DMS53 treated with DMSO at 0.1 percent for 48 hours (cell line): ENCODE results near the gene F2.

Experiments used
- DNase-seq: peaks from one replicate; lab custom pipeline; 2025; ENCODE audit not compliant: unreplicated experiment; lab: John Stamatoyannopoulos, UW

F2 gene

DNA sequence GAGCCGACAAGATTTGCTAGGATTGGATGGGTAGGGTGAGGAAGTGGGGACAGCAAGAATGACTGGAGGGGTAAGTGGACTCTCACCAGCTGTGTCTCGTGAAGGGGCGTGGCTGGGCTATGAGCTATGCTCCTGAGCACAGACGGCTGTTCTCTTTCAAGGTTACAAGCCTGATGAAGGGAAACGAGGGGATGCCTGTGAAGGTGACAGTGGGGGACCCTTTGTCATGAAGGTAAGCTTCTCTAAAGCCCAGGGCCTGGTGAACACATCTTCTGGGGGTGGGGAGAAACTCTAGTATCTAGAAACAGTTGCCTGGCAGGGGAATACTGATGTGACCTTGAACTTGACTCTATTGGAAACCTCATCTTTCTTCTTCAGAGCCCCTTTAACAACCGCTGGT is 19.9 kb downstream of the F2 start:
- no peak for DNase-seq

DNA sequence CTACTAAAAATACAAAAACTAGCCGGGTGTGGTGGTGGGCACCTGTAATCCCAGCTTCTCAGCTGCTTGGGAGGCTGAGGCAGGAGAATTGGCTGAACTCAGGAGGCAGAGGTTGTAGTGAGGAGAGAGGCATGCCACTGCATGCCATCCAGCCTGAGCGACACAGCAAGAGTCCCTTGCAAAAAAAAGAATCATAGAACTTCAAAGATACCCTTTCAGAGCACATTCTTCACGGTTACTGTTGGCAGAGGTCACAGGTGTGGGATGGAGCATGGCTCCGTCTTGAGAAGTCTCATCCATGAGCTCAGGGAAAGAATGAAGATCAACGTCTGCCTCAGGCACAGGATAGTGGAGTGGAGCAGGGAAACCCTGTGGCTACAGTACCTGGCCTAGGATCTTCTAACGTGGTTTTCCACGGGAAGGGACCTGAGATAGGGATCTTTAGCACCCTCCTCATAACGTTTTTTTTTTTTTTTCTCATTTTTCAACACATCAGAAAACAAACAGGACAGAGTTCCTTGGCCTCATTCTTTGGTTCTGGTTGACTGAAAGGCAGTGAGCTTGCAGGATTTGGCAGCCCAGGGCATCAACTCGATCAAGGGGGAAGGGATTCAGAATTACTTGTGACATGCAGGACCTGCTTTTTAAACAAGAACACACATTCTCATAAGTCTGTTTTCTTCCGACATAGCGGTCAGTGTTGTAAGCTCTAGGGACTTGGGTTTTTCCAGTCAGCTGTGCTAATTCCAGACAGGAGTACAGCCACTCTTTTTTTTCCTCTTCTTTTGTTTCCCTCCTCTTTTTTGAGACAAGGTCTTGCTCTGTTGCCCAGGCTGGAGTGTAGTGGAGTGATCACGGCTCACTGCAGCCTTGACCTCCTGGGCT is 22.8 kb downstream of the F2 start:
- DNase-seq = no peak

DNA sequence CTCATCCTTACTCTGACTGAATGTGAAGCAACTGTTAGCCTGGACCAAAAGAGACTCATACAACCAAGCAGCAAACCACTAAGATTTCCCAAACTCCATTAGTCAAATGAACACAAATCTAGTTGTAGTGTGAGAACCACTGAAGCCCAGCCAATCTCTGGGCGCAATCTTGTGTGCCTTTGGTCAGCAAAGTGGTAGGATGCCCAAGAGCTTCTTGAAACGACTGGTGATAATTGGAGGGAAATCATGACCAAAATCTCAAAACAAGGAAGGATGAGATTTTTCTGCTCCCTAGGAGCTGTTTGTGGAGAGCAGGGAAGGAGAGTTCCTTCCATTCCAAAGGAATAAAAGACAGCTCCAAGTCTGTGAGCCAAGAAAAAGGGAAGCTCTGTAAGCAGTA is 24.0 kb downstream of the F2 start:
- no peak for DNase-seq

DNA sequence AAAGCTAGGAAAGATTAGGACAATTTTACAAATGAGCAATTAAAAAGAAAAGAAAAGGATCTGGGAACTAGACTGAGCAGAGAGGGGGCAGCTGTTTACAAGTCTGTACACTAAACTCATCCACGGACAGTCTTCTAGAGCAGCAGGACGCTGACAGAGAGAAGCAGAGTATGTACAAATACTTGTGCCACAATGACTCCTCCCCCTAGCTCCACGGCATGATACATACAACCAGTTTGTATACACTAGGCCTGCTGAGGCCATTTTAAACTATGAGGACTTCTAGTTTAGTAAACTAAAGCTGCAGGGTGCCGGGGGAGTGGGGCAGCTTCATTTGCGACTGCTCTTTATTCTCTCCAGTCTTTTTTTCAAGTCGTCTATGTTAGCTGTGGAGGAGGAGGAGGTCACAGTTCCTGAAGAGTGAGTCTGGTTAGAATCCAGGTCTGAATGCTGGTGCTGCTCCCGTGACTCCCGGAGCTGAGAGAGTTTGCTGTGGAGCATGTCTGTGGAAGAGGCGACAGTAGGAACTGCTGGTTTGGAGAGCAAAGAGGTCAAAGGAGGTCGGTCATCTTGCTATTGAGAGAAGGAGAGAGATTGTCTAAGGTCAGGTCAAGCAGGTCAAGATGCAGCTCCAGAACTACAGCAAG is 24.8 kb downstream of the F2 start:
- DNase-seq = no peak

DNA sequence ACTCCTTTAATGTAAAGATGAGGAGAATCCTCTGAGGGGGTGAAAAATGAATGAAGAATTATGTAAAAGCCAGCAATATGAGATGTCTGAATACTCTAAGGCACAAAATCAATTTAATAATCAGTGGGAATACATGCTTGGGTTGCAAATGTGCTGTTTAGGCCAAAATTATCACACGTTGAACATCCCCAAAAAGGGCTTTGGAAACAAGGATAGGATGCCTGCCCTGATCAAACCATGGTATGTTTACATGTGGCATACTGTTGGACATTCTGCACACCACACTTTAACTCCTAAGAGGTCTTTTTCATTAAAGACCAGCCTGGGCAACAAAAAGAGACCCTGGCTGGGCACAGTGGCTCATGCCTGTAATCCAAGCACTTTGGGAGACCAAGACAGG is 26.3 kb downstream of the F2 start:
- no peak for DNase-seq

DNA sequence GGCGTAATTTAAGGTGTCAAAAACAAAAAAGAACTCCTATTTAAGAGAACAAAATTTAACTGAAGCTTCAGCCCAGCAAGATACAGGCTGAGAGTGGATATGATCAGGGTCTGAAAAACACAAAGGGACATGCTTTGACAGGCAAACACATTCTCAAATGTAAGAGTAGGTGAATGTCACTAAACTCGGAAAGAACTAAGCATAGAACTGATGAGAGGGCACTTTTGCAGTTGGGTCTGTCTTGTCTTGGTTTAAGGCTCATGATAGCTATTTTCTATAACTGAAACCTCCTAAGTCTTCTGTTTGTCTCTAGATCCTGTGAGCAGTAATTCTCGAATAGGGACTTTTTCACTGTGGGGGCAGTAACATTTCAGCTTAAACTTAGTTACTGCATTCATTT is 27.0 kb downstream of the F2 start:
- DNase-seq = no peak

DNA sequence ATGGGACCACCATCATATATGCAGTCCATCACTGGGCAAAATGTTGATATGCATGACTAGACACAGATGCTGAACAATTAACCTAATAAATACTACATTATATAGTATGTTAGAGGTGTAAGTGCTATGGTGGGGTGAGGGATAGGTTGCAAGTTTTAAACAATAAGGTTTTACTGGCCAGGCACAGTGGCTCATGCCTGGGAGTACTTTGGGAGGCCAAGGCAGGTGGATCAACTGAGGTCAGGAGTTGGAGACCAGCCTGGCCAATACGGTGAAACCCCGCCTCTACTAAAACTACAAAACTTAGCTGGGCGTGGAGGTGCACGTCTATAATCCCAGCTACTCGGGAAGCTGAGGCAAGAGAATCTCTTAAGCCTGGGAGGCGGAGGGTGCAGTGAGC is 28.1 kb downstream of the F2 start:
- no peak for DNase-seq

DNA sequence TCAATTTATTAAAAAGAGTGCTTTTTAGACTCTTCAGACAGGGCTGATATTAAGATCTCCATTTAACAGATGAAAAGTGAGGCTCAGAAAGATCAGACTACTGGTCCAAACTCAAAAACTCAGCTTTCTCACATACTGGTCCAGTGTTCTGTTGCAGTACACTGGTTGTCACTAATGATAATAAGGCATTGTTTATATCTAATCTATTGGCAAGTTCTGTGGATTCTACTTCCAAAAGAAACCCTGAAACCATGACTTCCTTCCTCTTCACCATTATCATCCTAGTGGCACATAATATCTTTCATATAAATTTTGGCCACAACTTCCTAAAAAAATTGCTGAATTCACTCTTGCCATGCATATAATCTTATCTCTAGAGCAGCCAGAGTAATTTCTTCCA is 36.9 kb downstream of the F2 start:
- no peak for DNase-seq

DNA sequence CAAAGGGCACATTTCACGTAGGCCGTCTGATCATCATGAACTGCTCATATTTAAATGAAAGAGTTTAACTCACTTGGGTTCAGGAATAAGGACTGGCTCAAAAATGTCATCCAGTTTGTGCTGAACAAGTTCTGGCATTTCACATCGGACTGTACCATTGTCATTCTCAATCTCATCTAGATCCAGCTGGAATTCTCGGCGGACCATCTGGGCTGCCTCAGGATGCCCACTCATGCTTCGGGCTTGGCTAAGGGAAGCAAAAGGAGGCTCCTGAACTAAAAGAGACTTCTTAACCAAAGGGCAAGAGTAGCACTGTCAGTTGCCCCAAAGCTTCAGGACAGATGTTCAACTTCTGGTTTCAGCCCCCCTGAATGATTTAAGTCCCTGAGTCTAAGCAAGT is 40.2 kb downstream of the F2 start:
- DNase-seq = no peak

DNA sequence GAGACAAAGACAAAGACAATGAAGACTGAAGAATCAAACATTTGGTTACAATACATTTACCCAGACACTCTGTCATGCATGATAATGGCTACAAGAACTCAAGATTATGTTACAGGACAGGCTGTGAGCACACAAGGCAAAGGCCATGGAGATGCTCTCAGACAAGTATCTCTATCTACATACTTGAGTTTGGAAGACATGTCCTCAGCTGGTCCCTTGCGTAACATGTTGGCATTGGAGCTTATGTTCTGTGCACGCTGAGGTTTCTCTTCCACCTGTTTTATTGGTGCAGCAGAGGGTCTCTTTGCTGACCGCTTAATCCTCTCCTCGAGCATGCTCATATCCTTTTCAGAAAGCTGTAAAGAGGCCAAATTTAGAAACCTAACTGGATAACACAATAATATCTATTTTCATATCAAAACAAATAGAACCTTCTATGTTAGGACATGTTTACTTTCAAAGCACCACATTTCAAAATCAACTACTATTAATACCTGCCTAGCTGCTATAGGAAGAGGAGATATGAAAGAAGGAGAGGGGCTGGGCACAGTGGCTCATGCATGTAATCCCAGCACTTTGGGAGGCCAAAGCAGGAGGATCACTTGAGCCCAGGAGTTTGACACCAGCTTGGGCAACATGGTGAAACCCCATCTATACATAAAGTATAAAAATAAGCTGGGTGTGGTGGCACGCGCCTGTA is 41.6 kb downstream of the F2 start:
- DNase-seq = no peak

DNA sequence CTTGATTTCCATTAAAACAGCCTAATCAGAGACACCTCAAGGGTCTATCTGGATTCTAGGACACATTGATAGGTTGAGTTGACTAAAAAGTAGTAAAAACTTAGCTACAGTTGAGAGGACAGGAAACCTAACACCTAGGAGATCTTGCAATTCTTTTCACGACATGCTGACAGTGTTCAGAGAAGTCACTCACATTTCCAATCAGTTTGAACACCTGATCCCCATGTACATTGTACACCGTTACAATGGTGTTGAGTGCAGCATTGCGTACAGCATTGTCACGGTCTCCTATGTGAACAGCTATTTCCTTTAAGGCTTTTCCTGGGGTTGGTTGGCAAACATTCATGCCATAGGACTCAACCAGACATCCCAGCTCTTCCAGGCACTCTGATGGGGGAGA is 42.8 kb downstream of the F2 start:
- no peak for DNase-seq

DNA sequence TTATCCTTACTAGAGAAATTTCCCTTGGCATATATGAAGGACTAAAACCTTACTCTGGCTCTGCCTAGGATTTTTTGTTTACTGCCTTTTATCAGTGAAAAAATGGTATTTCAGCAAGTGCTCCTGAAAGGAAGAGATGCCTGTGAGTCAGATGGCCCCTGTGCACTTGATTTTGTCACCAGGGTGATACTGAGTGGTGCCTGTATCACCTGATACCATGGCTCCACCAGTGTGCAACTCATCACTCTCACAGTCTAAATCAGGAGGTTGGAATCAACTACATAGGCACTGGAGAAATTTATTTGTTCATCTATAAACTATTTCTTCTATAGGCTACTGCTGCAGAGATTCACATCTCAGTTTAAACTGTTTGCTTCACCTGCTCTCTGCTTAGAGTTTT is 43.2 kb downstream of the F2 start:
- DNase-seq = no peak

DNA sequence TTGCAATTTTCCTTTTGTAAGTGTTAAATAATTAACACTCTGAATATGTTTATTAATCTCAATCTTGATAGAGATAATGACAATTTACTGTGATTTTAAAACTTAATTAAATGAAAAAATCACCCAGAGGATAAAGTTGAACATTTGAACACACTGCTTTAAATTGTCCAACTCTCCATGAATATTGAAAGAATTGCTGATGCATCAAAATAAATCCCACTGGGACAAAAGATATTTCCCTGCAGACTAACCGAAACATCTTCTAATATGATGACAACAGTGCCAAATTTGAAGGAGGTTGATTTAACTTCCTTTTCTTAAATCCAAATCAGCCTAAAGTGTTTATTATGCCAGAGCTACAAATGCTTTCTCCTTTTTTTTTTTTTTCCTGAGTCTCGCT is 47.6 kb downstream of the F2 start:
- DNase-seq = no peak

DNA sequence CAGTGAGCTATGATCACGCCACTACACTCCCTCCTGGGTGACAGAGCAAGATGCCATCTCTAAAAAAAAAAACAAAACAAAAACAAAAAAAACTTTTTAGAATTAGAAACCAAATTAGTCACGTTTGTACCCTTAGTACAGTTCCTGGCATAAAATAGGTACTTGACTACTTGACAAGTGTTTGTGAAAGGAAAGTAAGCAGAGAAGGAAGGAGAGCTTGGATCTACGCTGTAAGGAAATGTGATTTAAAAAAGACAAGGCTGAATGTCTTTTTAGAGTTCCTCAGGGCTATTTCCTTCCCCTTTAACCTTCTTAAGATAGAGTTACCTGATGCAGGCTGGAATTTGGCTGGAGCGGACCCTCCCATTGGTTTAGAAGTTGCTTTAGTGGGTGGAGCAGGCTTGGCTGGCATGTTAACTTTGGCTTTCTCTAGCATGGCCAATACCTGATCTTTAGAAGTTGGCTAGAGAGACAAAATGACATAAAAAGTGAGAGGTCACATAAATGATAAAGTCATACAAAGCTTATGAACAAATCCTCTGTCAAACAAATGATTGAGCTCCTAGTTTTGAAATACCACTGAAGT is 50.7 kb downstream of the F2 start:
- DNase-seq = no peak

DNA sequence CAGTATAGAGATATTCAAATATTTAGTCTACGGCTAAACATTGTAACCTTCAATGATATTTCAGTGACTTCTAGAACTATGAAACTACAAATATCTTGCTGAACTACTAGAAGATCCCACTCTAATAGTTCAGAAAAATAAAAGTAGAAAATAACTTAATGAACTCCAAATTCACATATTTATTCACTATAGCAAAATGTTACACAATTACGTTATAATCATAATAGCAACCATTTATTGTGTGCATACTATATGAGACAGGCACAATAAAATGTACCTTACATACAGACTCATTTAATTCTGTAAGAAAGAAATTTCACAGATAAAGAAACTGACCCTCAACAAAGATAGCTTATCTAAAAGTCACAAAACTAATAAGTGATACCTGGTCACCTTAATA is 57.9 kb downstream of the F2 start:
- DNase-seq = no peak

DNA sequence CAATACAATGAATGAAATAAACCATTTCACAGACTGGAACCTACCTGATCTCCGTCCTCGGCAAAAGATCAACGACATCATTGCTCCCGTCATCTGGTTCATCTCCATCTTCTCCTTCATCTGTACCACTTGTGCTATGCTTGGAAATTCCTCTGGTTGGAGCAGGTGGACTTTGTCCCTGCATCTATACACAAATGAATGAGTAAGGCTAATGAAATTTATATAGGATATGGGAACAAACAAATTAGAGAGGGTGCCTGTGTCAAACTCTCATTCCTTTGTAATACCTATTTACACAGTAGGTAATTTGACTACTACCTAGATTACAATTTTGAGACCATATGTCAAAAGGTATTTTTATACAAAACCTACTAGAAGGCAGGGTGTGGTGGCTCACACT is 59.4 kb downstream of the F2 start:
- DNase-seq = no peak
